Inflammatory macrophage (primary cell): Measurements from ENCODE around the gene RHOBTB1.
"Not testable (repeated sequence)": the region's sequence is repeated elsewhere in the genome, so short reads cannot be mapped to it uniquely, and the experiment has no call there.

Experiments
- DNase-seq, 2 donors: peaks; one replicate each; pipeline ENCODE4 v3.0.0-alpha.2; 2020 to 2022
- total RNA-seq, 18 experiments: gene quantifications; one replicate each; lab custom pipeline; 2026; ENCODE audit warnings: mixed read lengths in 6 of 18, inconsistent platforms in 2 of 18; lab: John Stamatoyannopoulos, UW

The RHOBTB1 gene
- total RNA-seq, result 1.1 to 26.0 (median 16.9) reads per million in 18 experiments

DNA sequence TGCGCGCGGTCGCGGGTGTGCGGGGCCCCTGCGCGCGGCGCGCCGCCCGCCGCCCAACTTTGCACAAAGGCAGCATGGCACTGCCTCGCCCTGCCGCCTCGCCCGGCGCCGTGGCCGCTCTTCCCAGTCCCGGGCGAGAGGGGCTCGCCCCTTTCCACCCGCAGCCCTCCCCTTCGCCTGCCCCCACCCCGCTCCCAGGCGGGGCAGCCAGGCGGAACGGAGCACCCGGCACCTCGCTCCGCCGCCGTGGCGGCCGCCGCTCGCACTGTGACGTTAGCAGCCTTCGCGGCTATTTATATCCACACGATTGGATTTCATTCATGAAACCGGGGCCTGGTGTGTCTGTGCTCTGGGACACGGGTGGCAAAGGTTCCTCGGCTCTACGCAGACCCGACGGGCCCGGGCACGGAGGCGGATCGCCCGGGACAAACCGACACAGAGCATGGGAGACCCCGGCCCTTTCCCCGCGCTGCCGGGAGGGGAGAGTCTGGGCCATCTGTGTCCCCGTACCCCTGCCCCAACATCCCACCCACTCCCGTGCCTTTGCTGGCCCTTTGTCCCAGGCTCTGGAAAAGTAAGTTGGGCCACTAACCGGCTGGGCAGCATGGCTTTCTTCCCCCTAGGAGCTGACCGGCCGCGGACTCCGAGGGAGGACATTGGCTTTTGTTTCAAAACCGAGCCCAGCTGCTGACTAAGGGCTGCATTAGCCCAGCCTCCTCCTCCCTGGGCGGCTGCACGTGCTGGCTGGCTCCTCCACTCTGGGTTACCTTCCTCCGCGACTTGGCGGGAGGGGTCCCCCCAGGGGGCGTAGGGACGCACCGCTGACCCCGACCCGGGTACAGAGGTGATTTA lies at the start of gene RHOBTB1:
Gene RHOBTB1, minus strand, starts transcription at position 128 of the 852 bp plus-strand sequence. CDS start 32,643 bp downstream, outside the sequence.
- DNase-seq, result peak; percentile 60 to 68

GRCh38 chr10:60992636-60993035 lies 48.7 kb upstream of the RHOBTB1 start:
- no peak for DNase-seq

DNA sequence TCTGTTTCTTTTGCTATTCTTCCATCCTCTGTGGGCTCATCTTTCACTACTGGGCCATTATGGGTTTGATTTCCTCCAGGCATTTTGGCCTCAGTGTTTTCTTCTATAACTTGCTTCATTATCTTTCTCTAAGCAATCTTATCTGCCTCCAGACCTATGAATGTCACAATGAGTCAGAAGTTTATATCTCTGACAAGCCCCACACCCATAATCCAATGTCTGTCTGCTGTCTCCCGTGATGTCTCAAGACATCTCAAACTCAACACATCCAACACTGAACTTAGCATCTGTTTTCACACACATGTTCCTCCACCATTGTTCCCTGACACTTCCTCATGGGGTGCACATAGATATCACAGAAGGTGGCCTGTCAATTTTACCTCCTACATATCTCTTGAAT lies 46.7 kb upstream of the RHOBTB1 start:
- no peak for DNase-seq

- no peak for DNase-seq
Observed at GRCh38 chr10:60989400-60989876, 45.5 kb upstream of the RHOBTB1 start.

- no peak for DNase-seq
Observed at GRCh38 chr10:60986791-60987190, 42.8 kb upstream of the RHOBTB1 start.

- no peak for DNase-seq
Observed at GRCh38 chr10:60985951-60986350, 42.0 kb upstream of the RHOBTB1 start.

DNA sequence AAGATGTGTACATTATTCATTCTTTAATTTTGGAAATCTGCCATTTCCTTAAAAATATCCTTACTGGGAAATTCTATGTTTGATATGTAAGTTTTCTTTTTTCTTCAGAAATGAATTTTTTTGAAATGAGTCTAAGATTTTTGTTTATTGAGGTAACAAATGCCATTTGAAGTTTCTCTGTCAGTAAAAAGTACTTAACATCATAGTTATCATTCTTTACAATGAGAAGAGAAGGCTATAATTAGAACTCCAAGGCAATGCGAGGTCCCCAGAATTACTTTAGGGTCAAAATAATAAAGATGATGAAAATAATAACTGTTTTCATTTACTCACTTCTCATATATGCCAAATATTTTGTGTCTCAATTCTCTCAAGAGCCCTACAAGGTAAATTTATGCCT lies 37.0 kb upstream of the RHOBTB1 start:
- no peak for DNase-seq

GRCh38 chr10:60979667-60980104 lies 35.7 kb upstream of the RHOBTB1 start:
- DNase-seq, result no peak

DNA sequence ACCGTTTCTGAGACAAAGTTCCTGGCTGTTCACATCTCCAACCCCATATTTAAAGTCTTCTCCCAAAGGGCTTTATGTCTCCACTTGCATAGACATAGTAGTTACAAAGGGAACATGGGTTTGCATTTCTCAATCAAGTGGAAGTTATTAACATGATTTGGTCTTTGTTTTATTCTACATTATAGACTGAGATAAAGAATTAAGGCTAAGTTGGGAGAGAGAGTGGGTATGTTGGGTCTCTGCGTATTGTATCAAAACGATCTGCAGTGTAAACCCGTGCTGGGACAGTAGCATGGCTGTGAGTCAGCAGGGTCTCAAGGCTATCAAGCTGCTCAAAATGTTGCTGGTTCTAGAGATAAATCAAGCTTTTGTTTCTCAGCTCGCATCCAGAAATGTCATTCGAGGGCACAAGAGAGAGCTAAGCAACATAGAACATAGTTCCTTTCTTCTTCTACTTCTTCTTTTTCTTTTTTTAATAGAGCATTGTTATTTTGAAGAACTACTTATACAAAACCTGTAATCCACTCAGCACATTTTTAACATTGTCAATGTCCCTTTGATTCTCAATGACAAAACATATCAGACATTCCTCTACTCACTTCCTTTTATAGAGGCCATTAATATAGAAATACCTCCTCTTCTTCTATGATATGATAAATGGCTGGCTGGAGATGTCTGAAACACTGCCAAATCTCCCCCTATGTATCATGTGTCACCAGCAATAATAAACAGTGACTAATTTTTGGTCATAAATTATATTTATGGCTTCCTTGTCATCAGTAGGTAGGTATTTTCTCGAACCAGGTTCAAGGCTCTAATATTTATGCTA lies 34.5 kb upstream of the RHOBTB1 start:
- no peak for DNase-seq

DNA sequence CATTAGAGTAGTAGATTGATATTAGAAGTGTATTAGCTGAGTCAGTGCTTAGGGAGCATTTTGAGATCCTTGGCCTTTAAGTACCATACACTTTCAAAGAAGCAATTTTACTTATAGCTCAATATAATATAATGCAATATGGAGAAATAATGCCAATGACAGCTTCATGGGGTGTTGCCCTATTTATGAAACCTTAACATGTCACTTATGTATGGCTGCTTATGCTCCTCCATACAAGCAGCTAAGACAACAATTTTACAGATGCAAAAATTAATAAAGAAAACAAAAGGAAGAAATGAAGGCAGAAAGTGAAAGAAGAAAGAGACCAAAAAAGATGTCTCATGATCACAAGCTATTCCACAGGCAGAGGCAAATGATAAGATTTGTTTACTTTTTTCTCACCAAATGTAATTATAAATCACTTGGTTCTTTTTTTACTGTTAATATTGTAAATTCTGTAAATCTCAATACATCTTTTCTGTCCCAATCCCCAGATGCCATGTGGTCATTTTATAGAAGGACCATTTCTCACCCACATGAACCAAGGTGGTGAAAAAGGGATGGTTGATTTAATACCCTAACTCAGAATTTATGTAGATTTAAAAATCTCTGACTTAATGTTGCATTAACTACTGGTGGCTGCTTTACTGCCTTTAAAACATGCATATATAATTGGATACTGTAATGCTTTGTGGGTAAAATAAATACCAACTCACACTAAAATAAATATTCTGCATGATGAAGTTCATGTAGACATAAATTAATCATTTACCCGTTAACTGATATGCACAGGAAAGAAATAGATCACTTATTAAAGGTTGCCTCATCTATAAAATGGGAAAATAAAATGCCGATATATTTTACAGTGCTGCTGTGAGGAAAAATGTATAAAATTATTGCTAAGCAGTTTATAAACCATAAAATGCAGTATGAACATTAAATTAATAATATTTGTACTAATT lies 33.5 kb upstream of the RHOBTB1 start:
- DNase-seq, result no peak

DNA sequence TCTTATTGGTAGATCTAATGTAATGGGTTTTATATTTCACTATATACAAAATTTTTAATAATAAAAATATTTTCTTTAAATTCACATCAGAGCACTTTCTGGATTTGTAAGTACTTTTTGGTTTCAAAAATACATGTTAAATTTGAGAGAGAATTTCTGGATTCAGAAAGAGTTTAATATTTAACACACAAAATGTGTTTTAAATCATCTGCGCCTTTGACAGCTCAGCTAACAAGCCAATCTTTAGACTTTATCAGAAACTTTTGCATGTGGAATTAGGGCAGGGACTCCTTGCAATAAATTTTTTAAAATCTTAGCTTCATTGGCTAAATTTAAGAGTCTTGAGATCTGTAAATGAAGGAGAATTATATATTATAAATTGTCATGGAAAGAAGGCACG lies 32.7 kb upstream of the RHOBTB1 start:
- DNase-seq, result no peak

DNA sequence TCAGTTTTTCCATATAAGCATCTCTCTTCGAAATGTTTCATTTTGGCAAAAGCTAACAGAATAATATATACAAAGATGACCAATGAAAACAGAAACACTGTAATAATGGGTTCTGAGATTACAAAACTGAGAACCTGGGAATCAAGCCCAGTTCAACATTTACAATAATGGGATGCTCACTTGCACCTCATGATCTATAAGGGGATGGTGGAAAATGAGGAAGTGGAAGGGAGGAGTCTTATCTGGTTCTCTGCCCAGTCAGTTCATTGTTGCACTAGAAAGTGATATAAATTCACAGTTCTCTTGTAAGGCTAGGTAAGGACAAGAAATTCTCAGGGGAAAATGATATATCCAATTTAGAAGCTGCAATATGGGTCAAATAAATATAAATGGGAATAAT lies 31.7 kb upstream of the RHOBTB1 start:
- DNase-seq, result no peak

- peak; percentile 3 to 4 for DNase-seq
Observed at GRCh38 chr10:60974463-60975149, 30.6 kb upstream of the RHOBTB1 start.

DNA sequence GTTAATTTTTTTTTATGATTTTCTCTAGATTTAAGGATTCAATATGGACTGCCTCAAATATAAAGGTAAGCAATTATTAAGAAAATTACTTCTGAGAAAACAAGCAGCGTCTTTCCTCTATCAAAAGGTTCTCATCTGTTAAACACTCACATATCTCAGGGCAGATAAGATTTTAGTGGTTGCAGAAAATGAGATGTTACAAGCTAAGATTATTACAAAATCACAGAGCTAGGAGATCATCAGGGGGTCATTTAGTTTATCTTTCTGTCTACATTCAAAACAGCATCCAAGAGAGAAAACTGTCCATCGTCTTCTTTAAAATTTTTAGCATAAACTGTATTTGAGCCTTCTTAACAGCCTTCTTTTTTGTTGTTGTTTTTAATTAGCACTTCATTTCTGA lies 29.1 kb upstream of the RHOBTB1 start:
- no peak for DNase-seq

DNA sequence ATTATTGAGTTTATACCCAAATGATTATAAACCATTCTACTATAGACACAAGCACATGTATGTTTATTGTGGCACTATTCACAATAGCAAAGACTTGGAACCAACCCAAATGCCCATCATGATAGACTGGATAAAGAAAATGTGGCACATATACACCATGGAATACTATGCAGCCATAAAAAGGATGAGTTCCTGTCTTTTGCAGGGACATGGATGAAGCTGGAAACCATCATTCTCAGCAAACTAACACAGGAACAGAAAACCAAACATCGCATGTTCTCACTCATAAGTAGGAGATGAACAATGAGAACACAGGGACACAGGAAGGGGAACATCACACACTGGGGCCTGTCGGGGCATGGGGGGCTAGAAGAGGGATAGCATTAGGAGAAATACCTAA lies 28.2 kb upstream of the RHOBTB1 start:
- not testable (repeated sequence) for DNase-seq

- no peak for DNase-seq
Observed at GRCh38 chr10:60970526-60970925, 26.5 kb upstream of the RHOBTB1 start.

DNA sequence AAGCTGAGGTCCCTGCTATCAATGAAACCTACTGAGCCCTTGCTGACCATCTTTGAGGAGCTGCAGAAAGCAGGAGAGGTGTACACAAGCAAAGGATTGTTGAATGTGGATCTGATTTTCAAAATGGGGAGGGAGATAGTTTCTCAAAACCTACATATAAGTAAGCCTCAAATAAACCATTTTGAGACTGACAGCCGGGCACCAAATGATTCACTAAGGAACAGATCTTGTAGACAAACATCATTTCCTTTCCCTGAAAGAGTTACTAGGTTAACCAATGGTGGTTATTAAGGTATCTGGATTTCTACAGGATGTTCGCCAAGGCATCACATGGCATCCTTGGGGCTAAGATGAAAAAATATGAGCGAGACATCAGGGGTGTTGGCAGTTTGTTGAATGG lies 24.5 kb upstream of the RHOBTB1 start:
- no peak for DNase-seq

DNA sequence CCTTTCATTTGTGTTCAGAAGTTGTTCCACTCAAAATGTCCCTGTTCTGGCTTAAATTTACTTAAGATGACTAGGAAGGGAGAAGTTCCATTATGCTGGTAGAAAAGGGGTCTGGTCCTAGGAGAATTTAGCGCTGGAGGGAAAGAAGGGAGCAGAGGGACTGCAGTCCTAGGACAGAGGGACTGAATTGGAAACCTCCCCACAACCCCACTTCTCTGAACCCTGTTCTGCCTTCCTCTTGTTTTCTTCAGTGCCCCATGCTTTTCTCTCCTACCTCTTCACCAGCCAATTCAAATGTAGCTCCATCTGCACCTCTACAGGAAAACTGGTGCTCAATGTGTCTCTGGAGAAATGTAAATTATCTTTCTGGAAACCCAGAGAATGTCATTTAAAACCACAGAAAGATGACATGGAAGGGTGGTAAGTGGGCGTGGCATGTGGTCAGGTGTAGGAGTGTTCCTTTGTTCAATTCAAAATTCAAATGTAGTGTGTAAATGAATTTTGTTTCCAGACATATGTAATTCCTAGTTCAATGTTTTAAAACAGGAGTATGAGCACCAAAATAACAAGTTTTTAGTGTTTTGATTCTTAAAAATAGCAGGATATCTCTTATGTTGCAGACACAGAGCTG lies 24.0 kb upstream of the RHOBTB1 start:
- DNase-seq, result no peak

GRCh38 chr10:60967260-60967659 lies 23.3 kb upstream of the RHOBTB1 start:
- DNase-seq, result no peak

DNA sequence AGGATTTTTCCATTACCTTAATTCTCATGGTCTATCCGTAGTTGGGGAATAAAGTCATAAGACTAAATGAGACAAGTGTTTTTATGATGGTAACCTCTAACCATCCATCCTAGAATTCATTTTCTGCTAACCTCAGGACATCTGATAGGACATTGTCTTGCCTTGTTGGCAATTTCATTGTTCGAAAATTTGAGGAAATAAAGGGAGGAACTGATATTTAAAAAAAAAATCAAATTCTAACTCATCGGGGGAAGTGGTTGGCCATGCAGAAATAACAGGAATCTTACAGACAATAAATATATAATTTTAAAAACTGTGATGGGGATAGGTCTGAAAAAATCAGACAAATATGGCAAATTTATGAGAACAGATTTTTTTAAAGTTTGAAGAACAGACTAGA lies 21.7 kb upstream of the RHOBTB1 start:
- peak; percentile 4 to 32 for DNase-seq
